Subcutaneous adipose tissue (tissue), 4 donors: ENCODE measurements around the gene SLC8A1. TPM values are rescaled to one million over a fixed set of nuclear protein-coding genes. Genes with fewer than 3 reads are reported as not detected.

Experiments used
- total RNA-seq, 4 donors: library from RNA; depleted of rRNA; stranded (reverse); fragments of >200 nt; gene quantifications; one replicate each; pipeline ENCODE4 v1.1.0, GENCODE V29; 2016
- TF ChIP-seq, protein P1 (sequence below): fragments of 450-650 bp; IDR thresholded peaks from one replicate; pipeline ENCODE4 v1.5.1; 2016; ENCODE audit warnings: low read depth, mild to moderate bottlenecking, control low read depth, antibody characterized with exemption, moderate library complexity

Gene SLC8A1
- total RNA-seq, 4 donors from 2014 or later: 7.5 to 32.5 (median 12.9) TPM

DNA sequence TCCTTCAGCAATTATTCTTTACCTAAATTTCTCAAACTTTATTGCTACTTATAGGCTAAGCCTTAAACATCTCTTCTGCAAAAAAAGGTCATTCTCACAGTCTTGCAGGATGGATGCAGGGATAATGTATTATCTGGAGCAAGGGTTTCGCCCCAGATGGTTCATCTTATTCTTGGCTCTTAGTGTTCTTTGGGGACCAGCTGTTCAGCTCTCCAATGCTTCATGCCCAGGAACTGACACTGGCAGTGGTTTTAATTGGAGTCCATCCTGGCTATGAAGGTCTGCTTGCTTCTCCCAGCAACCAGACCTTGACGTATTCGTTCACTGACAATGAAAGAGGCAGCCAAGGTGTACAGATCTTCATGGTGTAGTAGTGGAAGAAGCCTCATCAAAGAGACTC lies 331.9 kb downstream of the SLC8A1 start:
- TF ChIP-seq, protein P1, sequence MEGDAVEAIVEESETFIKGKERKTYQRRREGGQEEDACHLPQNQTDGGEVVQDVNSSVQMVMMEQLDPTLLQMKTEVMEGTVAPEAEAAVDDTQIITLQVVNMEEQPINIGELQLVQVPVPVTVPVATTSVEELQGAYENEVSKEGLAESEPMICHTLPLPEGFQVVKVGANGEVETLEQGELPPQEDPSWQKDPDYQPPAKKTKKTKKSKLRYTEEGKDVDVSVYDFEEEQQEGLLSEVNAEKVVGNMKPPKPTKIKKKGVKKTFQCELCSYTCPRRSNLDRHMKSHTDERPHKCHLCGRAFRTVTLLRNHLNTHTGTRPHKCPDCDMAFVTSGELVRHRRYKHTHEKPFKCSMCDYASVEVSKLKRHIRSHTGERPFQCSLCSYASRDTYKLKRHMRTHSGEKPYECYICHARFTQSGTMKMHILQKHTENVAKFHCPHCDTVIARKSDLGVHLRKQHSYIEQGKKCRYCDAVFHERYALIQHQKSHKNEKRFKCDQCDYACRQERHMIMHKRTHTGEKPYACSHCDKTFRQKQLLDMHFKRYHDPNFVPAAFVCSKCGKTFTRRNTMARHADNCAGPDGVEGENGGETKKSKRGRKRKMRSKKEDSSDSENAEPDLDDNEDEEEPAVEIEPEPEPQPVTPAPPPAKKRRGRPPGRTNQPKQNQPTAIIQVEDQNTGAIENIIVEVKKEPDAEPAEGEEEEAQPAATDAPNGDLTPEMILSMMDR: no peak

DNA sequence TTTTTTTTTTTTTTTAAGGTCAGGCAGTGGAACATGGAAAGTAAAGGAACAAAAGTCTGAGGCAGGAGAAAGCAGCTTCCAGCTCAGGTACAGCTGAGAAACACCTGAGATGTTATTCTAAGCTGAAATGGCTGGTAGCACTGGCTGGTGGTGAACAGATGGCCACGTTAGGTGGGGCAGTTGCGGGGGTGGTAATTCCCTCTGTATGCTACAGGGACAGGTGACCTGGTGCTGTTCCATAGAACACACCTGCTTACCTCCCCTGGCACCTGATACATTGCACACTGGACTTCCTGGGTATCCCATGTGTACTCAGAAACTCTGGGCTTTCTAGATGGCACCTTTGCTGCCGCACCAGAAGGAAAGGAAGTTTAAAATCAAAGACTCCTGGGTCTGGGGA lies 333.3 kb downstream of the SLC8A1 start:
- TF ChIP-seq, protein P1: no peak

DNA sequence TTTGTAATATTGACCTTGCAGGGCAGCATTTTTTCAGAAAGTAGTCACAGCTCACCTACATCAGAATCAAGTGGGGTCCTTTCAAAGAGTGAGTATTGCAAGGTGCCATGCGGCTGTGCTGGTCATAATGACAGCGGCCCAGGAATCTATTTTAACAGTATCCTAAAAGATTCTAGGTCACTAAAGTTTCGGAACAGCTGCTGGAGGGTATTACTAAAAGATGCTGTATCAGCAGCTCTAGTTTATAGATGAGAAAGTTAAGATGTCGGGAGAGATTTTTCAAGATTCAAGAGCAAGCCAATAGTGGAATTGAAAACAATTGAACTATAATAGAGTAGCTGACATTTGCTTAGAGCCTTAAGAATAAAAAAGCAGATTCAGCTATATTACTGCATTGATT lies 336.0 kb downstream of the SLC8A1 start:
- TF ChIP-seq, protein P1: no peak

DNA sequence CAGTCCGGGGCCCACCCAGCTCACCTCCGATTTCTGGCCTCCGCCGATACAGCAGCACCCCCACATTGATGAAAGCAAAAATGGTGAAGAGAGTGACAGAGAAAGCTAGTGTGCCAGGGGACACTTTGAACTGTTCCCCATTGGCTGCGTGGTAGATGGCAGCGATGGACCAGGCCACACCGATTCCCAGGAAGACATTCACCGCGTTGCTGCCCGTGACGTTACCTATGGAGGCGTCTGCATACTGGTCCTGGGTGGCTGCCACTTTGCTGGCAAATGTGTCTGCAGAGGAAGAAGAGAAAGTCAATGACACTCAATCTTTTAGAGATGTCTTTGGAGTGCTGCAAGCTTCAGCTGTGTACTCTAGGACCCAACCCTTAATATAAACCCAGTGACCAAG lies 336.5 kb downstream of the SLC8A1 start:
- TF ChIP-seq, protein P1: no peak

DNA sequence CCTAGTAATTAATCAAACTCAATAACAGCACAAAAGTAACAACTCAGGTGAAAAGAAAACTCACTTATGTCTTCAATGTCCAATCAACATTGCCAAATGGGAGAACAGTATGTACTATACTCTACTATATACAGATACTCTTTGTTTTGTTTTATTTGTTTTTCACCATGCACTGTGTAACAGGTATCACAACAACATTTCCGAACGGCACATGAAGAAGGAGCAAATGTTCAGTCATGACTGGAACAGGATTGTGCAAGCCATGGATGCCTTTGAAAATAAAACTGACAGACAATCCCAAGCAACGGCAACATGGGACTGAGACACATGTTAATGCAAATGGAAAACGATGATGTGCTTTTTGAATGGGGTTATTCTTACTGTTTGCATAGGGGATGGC lies 337.9 kb downstream of the SLC8A1 start:
- TF ChIP-seq, protein P1: no peak

DNA sequence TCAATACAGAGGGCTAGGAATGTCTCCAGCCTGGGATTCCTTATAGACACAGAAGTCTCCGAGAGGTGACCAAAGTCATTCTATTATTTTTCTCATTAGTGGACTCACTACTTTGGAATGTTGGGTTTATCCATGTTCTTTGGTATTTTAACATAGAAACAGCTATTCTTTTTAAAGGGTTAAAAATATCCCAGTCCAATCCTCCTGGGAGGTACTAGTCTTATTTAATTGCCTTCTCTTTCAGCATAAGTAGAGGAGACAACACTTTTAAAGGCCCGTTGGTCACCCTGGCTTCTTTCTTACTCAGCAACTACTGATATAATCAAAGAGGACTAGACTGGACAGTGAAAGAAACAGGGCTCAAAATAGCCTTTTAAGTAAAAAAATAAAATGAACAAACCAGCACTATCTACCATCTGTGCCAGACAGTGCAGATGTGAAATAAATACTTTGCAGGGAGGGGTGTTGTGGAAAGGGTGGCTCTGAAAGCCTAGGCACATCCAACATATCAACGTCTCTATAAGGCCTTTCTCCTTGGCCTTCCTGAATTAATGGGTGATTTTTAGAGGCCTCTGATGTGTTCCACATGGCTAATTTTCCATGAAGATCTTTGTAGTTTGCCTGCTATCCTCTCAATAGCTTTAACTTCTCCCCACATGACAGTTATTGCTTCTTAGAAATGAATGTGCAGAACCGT lies 338.5 kb downstream of the SLC8A1 start:
- TF ChIP-seq, protein P1: no peak

DNA sequence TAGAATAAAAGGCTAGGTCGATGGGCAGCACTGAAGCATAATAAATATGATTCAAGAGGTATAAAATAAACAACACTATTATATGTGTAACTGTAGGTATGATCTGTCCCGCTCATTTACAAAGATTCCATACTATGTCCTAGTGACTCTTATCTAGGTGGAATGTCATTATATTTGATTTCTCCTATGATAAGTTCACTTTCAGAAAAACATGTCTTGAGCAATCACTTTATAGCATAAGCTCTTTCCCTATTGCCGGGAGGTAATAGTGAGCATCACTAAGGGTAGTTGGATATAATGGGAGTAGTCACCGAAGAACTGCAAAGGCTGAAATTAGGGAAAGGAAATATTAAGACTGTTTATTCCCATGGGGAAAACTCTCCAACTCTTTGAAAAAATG lies 342.5 kb downstream of the SLC8A1 start:
- TF ChIP-seq, protein P1: no peak
